PC-9 (cell line): ENCODE data around the gene LIMK1. TPM values are rescaled to one million over a fixed set of nuclear protein-coding genes. Genes with fewer than 3 reads are reported as not detected.
"Not testable (repeated sequence)": the region's sequence is repeated elsewhere in the genome, so short reads cannot be mapped to it uniquely, and the experiment has no call there.

Experiments used
- BruUV-seq: library from RNA; stranded (reverse); fragments of 400-500 nt; replicated peaks from 2 replicates; lab custom pipeline; 2021; lab: Mats Ljungman, UMichigan
- CTCF ChIA-PET: fragments of 300-600 bp; sonication (Branson Sonifier 250); formaldehyde crosslinking; loops from one replicate; lab custom pipeline; 2022; ENCODE audit warnings: antibody characterized with exemption; lab: Charles Lee
- POLR2A ChIA-PET: fragments of 300-600 bp; sonication (Branson Sonifier 250); formaldehyde crosslinking; loops from one replicate; lab custom pipeline; 2022; ENCODE audit warnings: antibody characterized with exemption; ENCODE audit not compliant: unreplicated experiment; lab: Charles Lee
- DNase-seq, 2 experiments: peaks; one replicate each; pipeline versions ENCODE4 v3.0.0 to v3.0.0-alpha.2; 2015 to 2022; ENCODE audit warnings: mixed read lengths in 1 of 2
- H2AFZ ChIP-seq: fragments of 200-600 bp; sonication (generic); 2 replicates; pipeline ENCODE4 v1.8.1; 2017; ENCODE audit warnings: antibody characterized with exemption
- H3F3A ChIP-seq: fragments of 200-600 bp; sonication (generic); 2 replicates; pipeline ENCODE4 v1.8.1; 2017; ENCODE audit warnings: antibody characterized with exemption, mild to moderate bottlenecking, low read depth; ENCODE audit not compliant: insufficient read depth
- H3K27ac ChIP-seq: fragments of 200-600 bp; sonication (generic); 2 replicates; pipeline ENCODE4 v1.6.1; 2016; ENCODE audit warnings: mixed run types
- H3K27me3 ChIP-seq: fragments of 200-600 bp; sonication (generic); 2 replicates; pipeline ENCODE4 v1.6.1; 2016; ENCODE audit warnings: low read depth, mixed run types; ENCODE audit not compliant: insufficient read depth
- H3K36me3 ChIP-seq: fragments of 200-600 bp; sonication (generic); 2 replicates; pipeline ENCODE4 v1.6.1; 2016; ENCODE audit warnings: low read depth, mixed run types
- H3K4me1 ChIP-seq: fragments of 200-600 bp; sonication (generic); replicated peaks from 2 replicates; pipeline ENCODE4 v1.6.1; 2016; ENCODE audit warnings: mixed run types; ENCODE audit not compliant: insufficient read depth
- H3K4me2 ChIP-seq: fragments of 200-600 bp; sonication (generic); 2 replicates; pipeline ENCODE4 v1.6.1; 2017; ENCODE audit warnings: mixed run types
- H3K4me3 ChIP-seq: fragments of 200-600 bp; sonication (generic); 2 replicates; pipeline ENCODE4 v1.6.1; 2016; ENCODE audit warnings: mixed run types
- H3K79me2 ChIP-seq: fragments of 200-600 bp; sonication (generic); 2 replicates; pipeline ENCODE4 v1.6.1; 2017; ENCODE audit warnings: low read depth, mixed run types
- H3K9me2 ChIP-seq: fragments of 200-600 bp; sonication (generic); 2 replicates; pipeline ENCODE4 v1.8.1; 2017; ENCODE audit warnings: mild to moderate bottlenecking; ENCODE audit not compliant: insufficient read depth
- H3K9me3 ChIP-seq: fragments of 200-600 bp; sonication (generic); 2 replicates; pipeline ENCODE4 v1.8.1; 2016; ENCODE audit warnings: low read depth; ENCODE audit not compliant: insufficient read depth
- H4K20me1 ChIP-seq: fragments of 200-600 bp; sonication (generic); 2 replicates; pipeline ENCODE4 v1.8.1; 2017; ENCODE audit not compliant: insufficient read depth
- EZH2 ChIP-seq: fragments of 200-600 bp; sonication (generic); IDR thresholded peaks from 2 replicates; pipeline ENCODE4 v1.8.0; 2017; ENCODE audit warnings: antibody characterized with exemption, low read depth
- intact Hi-C: fragments of 100-400 bp; cut with micrococcal nuclease; formaldehyde crosslinking; loops from one replicate; pipeline ENCODE4 v1.10.0; 2022; ENCODE audit not compliant: unreplicated experiment
- total RNA-seq: library from RNA; stranded (reverse); gene quantifications from 2 replicates; pipeline ENCODE4 v1.2.3, GENCODE V29; 2021
- TF ChIP-seq, protein P1 (sequence below): fragments of 200-600 bp; sonication (generic); conservative IDR thresholded peaks from 2 replicates; pipeline ENCODE4 v1.6.1; 2017; ENCODE audit warnings: mixed run types, antibody characterized with exemption, mild to moderate bottlenecking, moderate library complexity

The LIMK1 gene
- total RNA-seq, 1 experiment from 2014 or later, result 148 TPM

DNA sequence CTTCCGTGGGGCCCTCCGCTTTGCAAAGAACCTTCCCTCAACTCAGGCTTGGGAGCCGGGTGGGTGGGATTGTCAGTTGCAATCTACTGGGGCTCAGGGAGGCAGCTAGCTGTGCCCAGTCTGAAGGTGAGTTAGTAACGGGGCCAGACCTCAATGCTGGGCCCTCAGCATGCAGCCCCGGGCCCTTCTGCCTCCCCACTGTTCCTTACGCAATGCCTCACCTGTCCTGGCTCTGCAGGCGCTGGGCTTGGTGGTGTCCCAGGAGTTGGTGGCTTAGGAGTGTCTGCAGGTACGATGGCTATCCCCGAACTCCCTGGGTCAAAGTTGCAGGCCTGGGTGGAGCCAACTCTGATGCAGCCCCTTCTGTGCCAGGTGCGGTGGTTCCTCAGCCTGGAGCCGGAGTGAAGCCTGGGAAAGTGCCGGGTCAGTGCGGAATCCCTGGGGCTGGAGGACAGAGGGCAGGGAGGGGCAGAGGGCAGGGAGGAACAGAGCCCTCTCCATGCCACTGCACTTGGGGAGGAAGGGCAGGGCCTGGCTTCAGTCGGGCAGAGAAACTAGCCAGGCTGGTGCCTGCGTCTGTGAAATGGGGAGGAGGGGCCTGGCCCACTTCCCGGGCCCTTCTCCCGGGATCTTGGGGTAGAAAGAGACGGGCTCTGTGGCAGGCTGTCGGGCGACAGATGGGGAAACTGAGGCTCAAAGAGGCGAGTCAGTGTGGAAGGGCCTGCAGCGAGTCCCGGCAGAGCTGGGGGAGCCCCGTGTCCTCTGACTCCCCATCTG lies 40.7 kb upstream of the LIMK1 start:
- Histone ChIP-seq H3K9me3 (no peaks in the 10 kb centered on the region), H3F3A (no peaks in the 10 kb centered on the region), H3K79me2 (no peaks in the 10 kb centered on the region), H3K4me2 (no peak overlapping the region), H4K20me1 (no peaks in the 10 kb centered on the region), H3K9me2 (no peaks in the 10 kb centered on the region), H3K4me1 (no peaks in the 10 kb centered on the region), H3K27ac (no peak overlapping the region), H2AFZ (no peak overlapping the region), H3K36me3 (no peaks in the 10 kb centered on the region), H3K27me3 (peaks cover 4% of the 10 kb centered on the region; the same call in 1 of the 2 replicates), H3K4me3 (no peak overlapping the region)
- TF ChIP-seq EZH2, result no peak
- TF ChIP-seq, protein P1, sequence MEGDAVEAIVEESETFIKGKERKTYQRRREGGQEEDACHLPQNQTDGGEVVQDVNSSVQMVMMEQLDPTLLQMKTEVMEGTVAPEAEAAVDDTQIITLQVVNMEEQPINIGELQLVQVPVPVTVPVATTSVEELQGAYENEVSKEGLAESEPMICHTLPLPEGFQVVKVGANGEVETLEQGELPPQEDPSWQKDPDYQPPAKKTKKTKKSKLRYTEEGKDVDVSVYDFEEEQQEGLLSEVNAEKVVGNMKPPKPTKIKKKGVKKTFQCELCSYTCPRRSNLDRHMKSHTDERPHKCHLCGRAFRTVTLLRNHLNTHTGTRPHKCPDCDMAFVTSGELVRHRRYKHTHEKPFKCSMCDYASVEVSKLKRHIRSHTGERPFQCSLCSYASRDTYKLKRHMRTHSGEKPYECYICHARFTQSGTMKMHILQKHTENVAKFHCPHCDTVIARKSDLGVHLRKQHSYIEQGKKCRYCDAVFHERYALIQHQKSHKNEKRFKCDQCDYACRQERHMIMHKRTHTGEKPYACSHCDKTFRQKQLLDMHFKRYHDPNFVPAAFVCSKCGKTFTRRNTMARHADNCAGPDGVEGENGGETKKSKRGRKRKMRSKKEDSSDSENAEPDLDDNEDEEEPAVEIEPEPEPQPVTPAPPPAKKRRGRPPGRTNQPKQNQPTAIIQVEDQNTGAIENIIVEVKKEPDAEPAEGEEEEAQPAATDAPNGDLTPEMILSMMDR, result no peak
- POLR2A ChIA-PET, result no interaction called here
- no TSS peak for BruUV-seq
- intact Hi-C loops, result no loop called here
- DNase-seq, result no peak
- CTCF ChIA-PET, result no interaction called here

DNA sequence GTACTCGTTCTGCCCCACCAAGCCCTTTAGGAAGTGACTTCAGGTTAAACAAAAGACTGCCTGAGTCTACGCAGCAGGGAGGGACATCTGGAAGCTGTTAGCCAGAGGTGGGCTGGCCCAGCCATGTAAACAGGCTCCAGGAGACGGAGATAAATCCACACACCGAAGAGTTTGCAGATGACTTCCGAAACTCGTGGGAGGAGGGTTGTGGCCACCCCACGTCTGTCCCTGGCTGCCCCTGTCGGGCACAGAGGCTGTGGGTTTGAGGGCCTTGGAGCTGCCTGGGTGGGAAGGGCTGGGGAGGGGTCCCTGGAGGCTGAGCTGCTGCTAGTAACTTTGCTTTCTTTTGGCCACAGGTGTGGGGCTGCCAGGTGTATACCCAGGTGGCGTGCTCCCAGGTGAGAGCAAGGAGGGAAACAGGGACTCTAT lies 40.1 kb upstream of the LIMK1 start:
- ChIA-PET CTCF (no interaction called here), POLR2A (no interaction called here)
- H2AFZ ChIP-seq, result no peak overlapping the region
- H3K4me3 ChIP-seq, result no peak overlapping the region
- TF ChIP-seq, protein P1, result no peak
- no peak for TF ChIP-seq EZH2
- no peak overlapping the region for H3K4me2 ChIP-seq
- intact Hi-C loops, result no loop called here
- no peaks in the 10 kb centered on the region for H3F3A ChIP-seq
- H3K79me2 ChIP-seq, result no peaks in the 10 kb centered on the region
- H3K36me3 ChIP-seq, result no peaks in the 10 kb centered on the region
- BruUV-seq, result no TSS peak
- H3K27me3 ChIP-seq, result peaks cover 7% of the 10 kb centered on the region; the same call in 1 of the 2 replicates
- H3K9me3 ChIP-seq, result no peaks in the 10 kb centered on the region
- no peaks in the 10 kb centered on the region for H3K4me1 ChIP-seq
- no peak for DNase-seq
- H4K20me1 ChIP-seq, result no peaks in the 10 kb centered on the region
- H3K9me2 ChIP-seq, result no peaks in the 10 kb centered on the region
- no peak overlapping the region for H3K27ac ChIP-seq

DNA sequence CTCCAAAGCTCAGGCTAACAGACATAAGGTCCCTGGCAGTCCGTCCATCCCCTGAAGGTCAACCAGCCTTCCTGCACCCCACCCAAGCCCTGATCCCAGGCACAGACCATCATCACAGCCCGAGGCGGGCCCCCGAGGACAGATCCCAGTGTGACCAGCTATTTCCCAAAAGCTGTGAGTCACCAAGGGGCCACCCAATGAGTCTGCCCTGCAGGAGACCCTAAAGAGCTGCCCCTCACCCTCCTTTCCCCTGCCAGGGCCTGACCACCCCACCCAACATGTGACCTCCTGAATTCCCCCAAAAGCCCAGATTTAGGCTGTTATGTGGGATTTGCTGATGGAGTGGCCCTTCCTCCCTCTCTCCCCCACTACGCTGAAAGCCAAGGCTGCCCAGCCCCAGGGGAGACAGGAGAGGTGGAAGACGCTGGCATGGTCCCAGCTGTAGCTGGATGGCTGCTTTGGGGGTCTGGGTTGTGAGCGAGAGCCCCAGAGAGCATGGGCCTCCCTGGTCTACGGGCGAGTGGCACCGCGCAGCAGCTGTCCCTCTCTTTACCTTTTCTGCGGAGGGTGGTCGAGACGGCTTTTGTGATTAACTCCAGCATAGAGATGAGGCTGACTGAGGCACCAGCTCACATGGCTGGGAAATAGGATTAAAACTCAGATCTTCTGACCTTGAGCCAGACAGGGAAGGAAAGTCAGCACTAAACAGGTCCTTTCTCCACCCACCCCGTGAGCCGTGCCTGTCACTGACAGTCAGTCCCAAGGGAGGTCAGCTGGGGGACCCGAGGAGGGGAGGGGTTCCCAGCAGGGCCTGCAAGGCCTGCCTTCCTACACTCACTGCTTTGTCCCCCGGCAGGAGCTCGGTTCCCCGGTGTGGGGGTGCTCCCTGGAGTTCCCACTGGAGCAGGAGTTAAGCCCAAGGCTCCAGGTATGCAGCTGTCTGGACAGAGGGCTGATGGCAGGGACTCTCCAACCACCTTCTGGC lies 38.9 kb upstream of the LIMK1 start:
- no peak overlapping the region for H3K27ac ChIP-seq
- no peaks in the 10 kb centered on the region for H3K9me3 ChIP-seq
- intact Hi-C loops, result no loop called here
- BruUV-seq, result no TSS peak
- no peaks in the 10 kb centered on the region for H3K4me1 ChIP-seq
- no peaks in the 10 kb centered on the region for H3F3A ChIP-seq
- no peaks in the 10 kb centered on the region for H4K20me1 ChIP-seq
- no peak overlapping the region for H2AFZ ChIP-seq
- H3K9me2 ChIP-seq, result no peaks in the 10 kb centered on the region
- ChIA-PET POLR2A (no interaction called here), CTCF (no interaction called here)
- peaks cover 7% of the 10 kb centered on the region; the same call in 1 of the 2 replicates for H3K27me3 ChIP-seq
- H3K4me2 ChIP-seq, result no peak overlapping the region
- TF ChIP-seq, protein P1, result no peak
- no peak for TF ChIP-seq EZH2
- H3K36me3 ChIP-seq, result no peaks in the 10 kb centered on the region
- no peaks in the 10 kb centered on the region for H3K79me2 ChIP-seq
- no peak overlapping the region for H3K4me3 ChIP-seq
- no peak for DNase-seq

DNA sequence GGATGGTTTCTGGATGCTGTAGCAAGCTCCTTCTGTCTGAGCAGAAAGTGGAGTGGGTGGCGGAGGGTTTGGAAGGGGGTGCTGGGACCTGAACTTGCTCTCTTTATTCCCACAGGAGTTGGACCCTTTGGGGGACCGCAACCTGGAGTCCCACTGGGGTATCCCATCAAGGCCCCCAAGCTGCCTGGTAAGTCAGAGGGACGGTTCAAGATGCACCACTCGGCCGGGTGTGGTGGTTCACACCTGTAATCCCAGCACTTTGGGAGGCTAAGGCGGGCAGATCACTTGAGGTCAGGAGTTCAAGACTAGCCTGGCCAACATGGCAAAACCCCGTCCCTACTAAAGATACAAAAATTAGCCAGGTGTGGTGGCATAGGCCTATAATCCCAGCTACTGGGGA lies 37.0 kb upstream of the LIMK1 start:
- H4K20me1 ChIP-seq, DNase-seq, H3K4me3 ChIP-seq, BruUV-seq, H3K4me1 ChIP-seq, H3K27me3 ChIP-seq, H3K36me3 ChIP-seq, H3F3A ChIP-seq, H3K9me2 ChIP-seq, H2AFZ ChIP-seq, H3K9me3 ChIP-seq, H3K4me2 ChIP-seq, H3K79me2 ChIP-seq, intact Hi-C loops, POLR2A ChIA-PET, H3K27ac ChIP-seq: not testable (repeated sequence)
- CTCF ChIA-PET, result interaction anchor here (0.6 kb wide), 1 partner anchor 182 kb away, joined by 6 read pairs; no protein-coding TSS in a partner anchor
